Mesothelial cell of epicardium (in vitro differentiated cells): Measurements from ENCODE around the gene TMEM139. TPM values are rescaled to one million over a fixed set of nuclear protein-coding genes. Genes with fewer than 3 reads are reported as not detected.

Experiments
- DNase-seq, 2 experiments: peaks; one replicate each; pipeline ENCODE4 v3.0.0; 2021; ENCODE audit warnings: low spot score in 2 of 2; ENCODE audit not compliant: unreplicated experiment in 2 of 2
- H3K27ac Mint-ChIP-seq: 2 replicates; pipeline ENCODE4 v1.8.0; 2021; ENCODE audit warnings: mixed read lengths
- H3K27me3 Mint-ChIP-seq: 2 replicates; pipeline ENCODE4 v1.8.0; 2021; ENCODE audit warnings: low read depth, mixed read lengths
- H3K36me3 Mint-ChIP-seq: 2 replicates; pipeline ENCODE4 v1.8.0; 2021; ENCODE audit warnings: mixed read lengths
- H3K4me1 Mint-ChIP-seq: 2 replicates; pipeline ENCODE4 v1.8.0; 2021; ENCODE audit warnings: mixed read lengths
- H3K4me3 Mint-ChIP-seq: 2 replicates; pipeline ENCODE4 v1.8.0; 2021; ENCODE audit warnings: mild to moderate bottlenecking, moderate library complexity, mixed read lengths
- H3K9me3 Mint-ChIP-seq: 2 replicates; pipeline ENCODE4 v1.8.0; 2021; ENCODE audit warnings: mixed read lengths
- total RNA-seq: library from RNA; stranded (reverse); gene quantifications from 3 replicates; pipeline ENCODE4 v1.2.1, GENCODE V29; 2021
- TF ChIP-seq, protein P1 (sequence below): fragments of 200-600 bp; sonication (generic); IDR thresholded peaks from one replicate; pipeline ENCODE4 v1.5.0; 2021; ENCODE audit warnings: antibody characterized with exemption; ENCODE audit not compliant: unreplicated experiment

TMEM139 gene
- total RNA-seq, 1 donor from 2014 or later = 7.9 TPM

GRCh38 chr7:143244321-143244720, 40.4 kb upstream of the TMEM139 start:
- Mint-ChIP-seq H3K9me3 (no peaks in the 10 kb centered on the region), H3K27ac (no peak overlapping the region), H3K4me1 (peaks cover 15% of the 10 kb centered on the region), H3K36me3 (no peaks in the 10 kb centered on the region), H3K27me3 (no peaks in the 10 kb centered on the region), H3K4me3 (no peak overlapping the region)
- DNase-seq = no peak
- TF ChIP-seq, protein P1, sequence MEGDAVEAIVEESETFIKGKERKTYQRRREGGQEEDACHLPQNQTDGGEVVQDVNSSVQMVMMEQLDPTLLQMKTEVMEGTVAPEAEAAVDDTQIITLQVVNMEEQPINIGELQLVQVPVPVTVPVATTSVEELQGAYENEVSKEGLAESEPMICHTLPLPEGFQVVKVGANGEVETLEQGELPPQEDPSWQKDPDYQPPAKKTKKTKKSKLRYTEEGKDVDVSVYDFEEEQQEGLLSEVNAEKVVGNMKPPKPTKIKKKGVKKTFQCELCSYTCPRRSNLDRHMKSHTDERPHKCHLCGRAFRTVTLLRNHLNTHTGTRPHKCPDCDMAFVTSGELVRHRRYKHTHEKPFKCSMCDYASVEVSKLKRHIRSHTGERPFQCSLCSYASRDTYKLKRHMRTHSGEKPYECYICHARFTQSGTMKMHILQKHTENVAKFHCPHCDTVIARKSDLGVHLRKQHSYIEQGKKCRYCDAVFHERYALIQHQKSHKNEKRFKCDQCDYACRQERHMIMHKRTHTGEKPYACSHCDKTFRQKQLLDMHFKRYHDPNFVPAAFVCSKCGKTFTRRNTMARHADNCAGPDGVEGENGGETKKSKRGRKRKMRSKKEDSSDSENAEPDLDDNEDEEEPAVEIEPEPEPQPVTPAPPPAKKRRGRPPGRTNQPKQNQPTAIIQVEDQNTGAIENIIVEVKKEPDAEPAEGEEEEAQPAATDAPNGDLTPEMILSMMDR = no peak

GRCh38 chr7:143245123-143245522, 39.6 kb upstream of the TMEM139 start:
- Mint-ChIP-seq H3K36me3 (no peaks in the 10 kb centered on the region), H3K27ac (no peak overlapping the region), H3K4me3 (no peak overlapping the region), H3K27me3 (no peaks in the 10 kb centered on the region), H3K4me1 (peaks cover 14% of the 10 kb centered on the region), H3K9me3 (no peaks in the 10 kb centered on the region)
- TF ChIP-seq, protein P1 = no peak
- no peak for DNase-seq

DNA sequence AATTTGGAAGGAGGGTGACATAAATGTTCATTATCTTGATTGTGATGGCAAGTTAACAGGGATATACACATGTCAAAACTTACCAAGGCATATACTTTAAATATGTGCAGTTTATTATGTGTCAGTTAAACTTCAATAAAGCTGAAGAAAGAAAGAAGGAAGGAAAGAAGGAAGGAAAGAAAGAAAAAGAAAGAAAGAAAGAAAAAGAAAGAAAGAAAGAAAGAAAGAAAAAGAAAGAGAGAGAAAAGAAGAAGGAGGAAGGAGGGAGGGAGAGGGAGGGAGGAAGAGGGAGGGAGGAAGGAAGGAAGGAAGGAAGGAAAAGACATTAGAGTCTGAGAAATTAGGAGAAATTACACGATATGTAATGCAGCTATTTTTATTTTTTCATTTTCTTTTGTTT, 37.4 kb upstream of the TMEM139 start:
- H3K4me3 Mint-ChIP-seq = no peak overlapping the region
- H3K4me1 Mint-ChIP-seq = peaks cover 4% of the 10 kb centered on the region
- H3K36me3 Mint-ChIP-seq = peaks cover under 1% of the 10 kb centered on the region
- peaks cover 5% of the 10 kb centered on the region for H3K9me3 Mint-ChIP-seq
- DNase-seq = no peak
- H3K27ac Mint-ChIP-seq = no peak overlapping the region
- TF ChIP-seq, protein P1 = no peak
- no peaks in the 10 kb centered on the region for H3K27me3 Mint-ChIP-seq

- no peak overlapping the region for H3K4me3 Mint-ChIP-seq
- DNase-seq = no peak
- H3K4me1 Mint-ChIP-seq = no peaks in the 10 kb centered on the region
- H3K27me3 Mint-ChIP-seq = no peaks in the 10 kb centered on the region
- no peak overlapping the region for H3K27ac Mint-ChIP-seq
- TF ChIP-seq, protein P1 = no peak
- H3K9me3 Mint-ChIP-seq = peaks cover 16% of the 10 kb centered on the region
- H3K36me3 Mint-ChIP-seq = peaks cover 3% of the 10 kb centered on the region
Measured at GRCh38 chr7:143248761-143249354, 35.9 kb upstream of the TMEM139 start.

GRCh38 chr7:143250199-143250598, 34.6 kb upstream of the TMEM139 start:
- H3K27me3 Mint-ChIP-seq = no peaks in the 10 kb centered on the region
- H3K9me3 Mint-ChIP-seq = peaks cover 22% of the 10 kb centered on the region
- peaks cover 3% of the 10 kb centered on the region for H3K36me3 Mint-ChIP-seq
- DNase-seq = no peak
- H3K27ac Mint-ChIP-seq = no peak overlapping the region
- no peaks in the 10 kb centered on the region for H3K4me1 Mint-ChIP-seq
- TF ChIP-seq, protein P1 = no peak
- H3K4me3 Mint-ChIP-seq = no peak overlapping the region

- DNase-seq = no peak
- Mint-ChIP-seq H3K9me3 (peaks cover 22% of the 10 kb centered on the region), H3K4me1 (no peaks in the 10 kb centered on the region), H3K27me3 (no peaks in the 10 kb centered on the region), H3K4me3 (no peak overlapping the region), H3K27ac (no peak overlapping the region), H3K36me3 (peaks cover 3% of the 10 kb centered on the region)
- TF ChIP-seq, protein P1 = no peak
Measured at GRCh38 chr7:143250822-143251221, 33.9 kb upstream of the TMEM139 start.
